ENCODE measurements around the gene ANO2.

Gene ANO2

DNA sequence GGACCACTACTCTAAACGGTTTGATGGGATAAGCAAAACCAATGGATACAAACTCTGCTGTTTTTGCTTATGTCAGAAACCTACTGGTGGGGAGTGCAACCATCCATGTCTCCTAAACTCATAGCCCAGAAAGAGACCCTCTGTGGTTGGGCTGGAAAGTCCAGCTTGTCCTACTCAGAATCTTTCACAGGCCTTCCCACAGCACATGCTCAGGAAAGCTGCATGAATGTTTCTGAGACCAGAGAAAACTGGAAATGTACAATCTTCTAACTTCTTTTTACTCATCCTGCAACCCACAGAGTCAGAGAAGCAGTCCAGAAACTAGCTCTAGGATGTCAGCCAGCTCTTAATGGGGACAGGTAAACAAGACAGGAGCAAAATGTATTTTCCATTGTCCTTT lies 73.3 kb downstream of the ANO2 start:
- H3K9ac ChIP-seq (ENCODE audit: low read depth, low read length, poor library complexity), result no peak overlapping the region
- no peak overlapping the region for H2AFZ ChIP-seq (ENCODE audit: low read length)
- no peak overlapping the region for H4K91ac ChIP-seq (ENCODE audit: low read depth, low read length, poor library complexity)
- no peak overlapping the region for H2BK5ac ChIP-seq (ENCODE audit: low read length)
- H3K4ac ChIP-seq (ENCODE audit: low read length), result no peak overlapping the region
- H3K4me3 ChIP-seq (ENCODE audit: low read length in 2 of 2), result no peak overlapping the region
- H3K23ac ChIP-seq (ENCODE audit: low read depth, low read length, poor library complexity), result no peak overlapping the region
- no peaks in the 10 kb centered on the region for H3K27me3 ChIP-seq (ENCODE audit: control insufficient read depth in 3 of 3, insufficient read depth in 3 of 3, low read depth in 1 of 3, low read length in 3 of 3)
- no peak overlapping the region for H3K18ac ChIP-seq (ENCODE audit: low read length)
- no peak overlapping the region for H2BK15ac ChIP-seq (ENCODE audit: low read length)
- WGBS, 2 donors (ENCODE audit: extremely low coverage in 2 of 2, insufficient read length in 2 of 2, insufficient replicate concordance in 1 of 2), result no CpG with 5 or more reads among the region's 1 CpG
- no peak overlapping the region for H2BK120ac ChIP-seq (ENCODE audit: low read depth, low read length)
- no peaks in the 10 kb centered on the region for H3K9me3 ChIP-seq (replicated peaks in 1 of 2; ENCODE audit: control insufficient read depth in 2 of 2, insufficient read depth in 1 of 2, low read depth in 1 of 2, low read length in 2 of 2)
- no peak overlapping the region for H2BK12ac ChIP-seq (ENCODE audit: low read length)
- H3K36me3 ChIP-seq (replicated peaks in 1 of 2; ENCODE audit: control insufficient read depth in 2 of 2, insufficient read depth in 2 of 2, low read length in 2 of 2), result no peaks in the 10 kb centered on the region
- H3K4me2 ChIP-seq (ENCODE audit: insufficient read depth, low read length, poor library complexity, severe bottlenecking), result no peak overlapping the region
- peaks cover 0 to 9% of the 10 kb centered on the region in 2 donors for H3K4me1 ChIP-seq (ENCODE audit: control insufficient read depth in 2 of 2, insufficient read depth in 1 of 2, low read depth in 1 of 2, low read length in 2 of 2)
- no peak for DNase-seq (ENCODE audit: low spot score)
- H4K8ac ChIP-seq (ENCODE audit: low read depth, low read length), result no peak overlapping the region
- no peak overlapping the region for H3K14ac ChIP-seq (ENCODE audit: low read length)
- no peak overlapping the region for H3K27ac ChIP-seq (replicated peaks; ENCODE audit: low read length)
- H2AK5ac ChIP-seq (ENCODE audit: low read depth, low read length), result no peak overlapping the region
- no peaks in the 10 kb centered on the region for H3K79me1 ChIP-seq (ENCODE audit: low read depth, low read length)

GRCh38 chr12:5870183-5870582 lies 74.9 kb downstream of the ANO2 start:
- Histone ChIP-seq H3K23ac (ENCODE audit: low read depth, low read length, poor library complexity) (no peak overlapping the region), H3K4ac (ENCODE audit: low read length) (no peak overlapping the region), H3K18ac (ENCODE audit: low read length) (no peak overlapping the region), H3K14ac (ENCODE audit: low read length) (no peak overlapping the region), H3K36me3 (replicated peaks in 1 of 2; ENCODE audit: control insufficient read depth in 2 of 2, insufficient read depth in 2 of 2, low read length in 2 of 2) (no peaks in the 10 kb centered on the region), H2BK5ac (ENCODE audit: low read length) (no peak overlapping the region), H3K79me1 (ENCODE audit: low read depth, low read length) (no peaks in the 10 kb centered on the region), H4K91ac (ENCODE audit: low read depth, low read length, poor library complexity) (no peak overlapping the region), H3K27ac (replicated peaks; ENCODE audit: low read length) (no peak overlapping the region), H2AK5ac (ENCODE audit: low read depth, low read length) (no peak overlapping the region), H4K8ac (ENCODE audit: low read depth, low read length) (no peak overlapping the region), H3K9me3 (replicated peaks in 1 of 2; ENCODE audit: control insufficient read depth in 2 of 2, insufficient read depth in 1 of 2, low read depth in 1 of 2, low read length in 2 of 2) (peaks cover 0 to 4% of the 10 kb centered on the region in 2 donors), H3K27me3 (ENCODE audit: control insufficient read depth in 3 of 3, insufficient read depth in 3 of 3, low read depth in 1 of 3, low read length in 3 of 3) (no peaks in the 10 kb centered on the region), H2AFZ (ENCODE audit: low read length) (no peak overlapping the region), H3K9ac (ENCODE audit: low read depth, low read length, poor library complexity) (no peak overlapping the region), H3K4me3 (ENCODE audit: low read length in 2 of 2) (no peak overlapping the region), H3K4me2 (ENCODE audit: insufficient read depth, low read length, poor library complexity, severe bottlenecking) (no peak overlapping the region), H2BK120ac (ENCODE audit: low read depth, low read length) (no peak overlapping the region), H2BK15ac (ENCODE audit: low read length) (no peak overlapping the region), H3K4me1 (ENCODE audit: control insufficient read depth in 2 of 2, insufficient read depth in 1 of 2, low read depth in 1 of 2, low read length in 2 of 2) (peaks cover 0 to 9% of the 10 kb centered on the region in 2 donors), H2BK12ac (ENCODE audit: low read length) (no peak overlapping the region)
- WGBS, 2 donors (ENCODE audit: extremely low coverage in 2 of 2, insufficient read length in 2 of 2, insufficient replicate concordance in 1 of 2), result no CpG with 5 or more reads among the region's 3 CpGs
- DNase-seq (ENCODE audit: low spot score), result no peak

GRCh38 chr12:5868625-5869295 lies 76.3 kb downstream of the ANO2 start:
- no peak overlapping the region for H3K18ac ChIP-seq (ENCODE audit: low read length)
- DNase-seq (ENCODE audit: low spot score), result no peak
- no peaks in the 10 kb centered on the region for H3K36me3 ChIP-seq (replicated peaks in 1 of 2; ENCODE audit: control insufficient read depth in 2 of 2, insufficient read depth in 2 of 2, low read length in 2 of 2)
- H3K9me3 ChIP-seq (replicated peaks in 1 of 2; ENCODE audit: control insufficient read depth in 2 of 2, insufficient read depth in 1 of 2, low read depth in 1 of 2, low read length in 2 of 2), result peaks cover 0 to 5% of the 10 kb centered on the region in 2 donors
- H3K4ac ChIP-seq (ENCODE audit: low read length), result no peak overlapping the region
- H2BK15ac ChIP-seq (ENCODE audit: low read length), result no peak overlapping the region
- H2AFZ ChIP-seq (ENCODE audit: low read length), result no peak overlapping the region
- H2BK5ac ChIP-seq (ENCODE audit: low read length), result no peak overlapping the region
- no peak overlapping the region for H3K4me3 ChIP-seq (ENCODE audit: low read length in 2 of 2)
- H2BK12ac ChIP-seq (ENCODE audit: low read length), result no peak overlapping the region
- no peak overlapping the region for H2AK5ac ChIP-seq (ENCODE audit: low read depth, low read length)
- no peaks in the 10 kb centered on the region for H3K79me1 ChIP-seq (ENCODE audit: low read depth, low read length)
- H3K27me3 ChIP-seq (ENCODE audit: control insufficient read depth in 3 of 3, insufficient read depth in 3 of 3, low read depth in 1 of 3, low read length in 3 of 3), result no peaks in the 10 kb centered on the region
- H3K23ac ChIP-seq (ENCODE audit: low read depth, low read length, poor library complexity), result no peak overlapping the region
- WGBS, 2 donors (ENCODE audit: extremely low coverage in 2 of 2, insufficient read length in 2 of 2, insufficient replicate concordance in 1 of 2), result no CpG with 5 or more reads among the region's 10 CpGs
- no peak overlapping the region for H3K9ac ChIP-seq (ENCODE audit: low read depth, low read length, poor library complexity)
- no peak overlapping the region for H4K91ac ChIP-seq (ENCODE audit: low read depth, low read length, poor library complexity)
- peaks cover 0 to 7% of the 10 kb centered on the region in 2 donors for H3K4me1 ChIP-seq (ENCODE audit: control insufficient read depth in 2 of 2, insufficient read depth in 1 of 2, low read depth in 1 of 2, low read length in 2 of 2)
- H3K14ac ChIP-seq (ENCODE audit: low read length), result no peak overlapping the region
- no peak overlapping the region for H3K27ac ChIP-seq (replicated peaks; ENCODE audit: low read length)
- H2BK120ac ChIP-seq (ENCODE audit: low read depth, low read length), result no peak overlapping the region
- H3K4me2 ChIP-seq (ENCODE audit: insufficient read depth, low read length, poor library complexity, severe bottlenecking), result no peak overlapping the region
- H4K8ac ChIP-seq (ENCODE audit: low read depth, low read length), result no peak overlapping the region

DNA sequence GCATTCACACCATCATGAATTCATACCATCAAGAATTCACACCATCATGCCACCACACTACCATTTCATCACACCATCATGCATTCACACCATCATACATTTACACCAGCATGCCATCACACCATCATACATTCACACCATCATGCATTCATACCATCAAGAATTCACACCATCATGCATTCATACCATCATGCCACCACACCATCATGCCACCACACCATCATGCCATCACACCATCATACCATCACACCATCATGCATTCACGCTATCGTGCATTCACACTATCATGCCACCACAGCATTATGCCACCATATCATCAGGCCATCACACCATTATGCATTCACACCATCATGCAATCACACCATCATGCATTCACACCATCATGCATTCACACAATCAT lies 79.7 kb downstream of the ANO2 start:
- Histone ChIP-seq H2BK5ac (ENCODE audit: low read length) (no peak overlapping the region), H3K36me3 (replicated peaks in 1 of 2; ENCODE audit: control insufficient read depth in 2 of 2, insufficient read depth in 2 of 2, low read length in 2 of 2) (no peaks in the 10 kb centered on the region), H4K91ac (ENCODE audit: low read depth, low read length, poor library complexity) (no peak overlapping the region), H2AFZ (ENCODE audit: low read length) (no peak overlapping the region), H3K23ac (ENCODE audit: low read depth, low read length, poor library complexity) (no peak overlapping the region), H3K79me1 (ENCODE audit: low read depth, low read length) (no peaks in the 10 kb centered on the region), H2AK5ac (ENCODE audit: low read depth, low read length) (no peak overlapping the region), H3K14ac (ENCODE audit: low read length) (no peak overlapping the region), H2BK120ac (ENCODE audit: low read depth, low read length) (no peak overlapping the region), H4K8ac (ENCODE audit: low read depth, low read length) (no peak overlapping the region), H2BK15ac (ENCODE audit: low read length) (no peak overlapping the region), H3K4me2 (ENCODE audit: insufficient read depth, low read length, poor library complexity, severe bottlenecking) (no peak overlapping the region), H3K27ac (replicated peaks; ENCODE audit: low read length) (no peak overlapping the region), H2BK12ac (ENCODE audit: low read length) (no peak overlapping the region), H3K4me3 (ENCODE audit: low read length in 2 of 2) (peak overlapping the region in 1 of 2 donors; percentile 9), H3K9ac (ENCODE audit: low read depth, low read length, poor library complexity) (no peak overlapping the region), H3K27me3 (ENCODE audit: control insufficient read depth in 3 of 3, insufficient read depth in 3 of 3, low read depth in 1 of 3, low read length in 3 of 3) (no peaks in the 10 kb centered on the region), H3K4ac (ENCODE audit: low read length) (no peak overlapping the region), H3K4me1 (ENCODE audit: control insufficient read depth in 2 of 2, insufficient read depth in 1 of 2, low read depth in 1 of 2, low read length in 2 of 2) (no peaks in the 10 kb centered on the region), H3K18ac (ENCODE audit: low read length) (no peak overlapping the region), H3K9me3 (replicated peaks in 1 of 2; ENCODE audit: control insufficient read depth in 2 of 2, insufficient read depth in 1 of 2, low read depth in 1 of 2, low read length in 2 of 2) (peaks cover 0 to 5% of the 10 kb centered on the region in 2 donors)
- WGBS, 2 donors (ENCODE audit: extremely low coverage in 2 of 2, insufficient read length in 2 of 2, insufficient replicate concordance in 1 of 2), result no CpG with 5 or more reads among the region's 2 CpGs
- DNase-seq (ENCODE audit: low spot score), result no peak
